Measurements from ENCODE around the gene PDZK1IP1.

The PDZK1IP1 gene

GRCh38 chr1:47181095-47181954 is 8.5 kb downstream of the PDZK1IP1 start:
- H3F3A ChIP-seq (ENCODE audit: low read depth): no peaks in the 10 kb centered on the region
- TF ChIP-seq EZH2phosphoT487 (IDR thresholded peaks at IDR 0.05; ENCODE audit: borderline replicate concordance) (no peak), CTCF (conservative IDR thresholded peaks at IDR 0.05; ENCODE audit: low read length) (no peak)
- H3K9ac ChIP-seq (ENCODE audit: low read depth, low read length, poor library complexity, severe bottlenecking): no peak overlapping the region
- no peaks in the 10 kb centered on the region for H3K36me3 ChIP-seq (ENCODE audit: insufficient read depth, low read length)
- H3K27me3 ChIP-seq (ENCODE audit: insufficient read depth, low read length, poor library complexity, severe bottlenecking): no peaks in the 10 kb centered on the region
- no peak overlapping the region for H3K4me3 ChIP-seq (ENCODE audit: low read length, poor library complexity, severe bottlenecking)
- H3K4me1 ChIP-seq (ENCODE audit: insufficient read depth, low read length, poor library complexity, severe bottlenecking): peaks cover 12% of the 10 kb centered on the region
- no peaks in the 10 kb centered on the region for H3K9me3 ChIP-seq (ENCODE audit: insufficient read depth, low read depth, low read length)
- no peaks in the 10 kb centered on the region for H3K9me2 ChIP-seq (replicated peaks; ENCODE audit: low read depth, low read length)
- no peaks in the 10 kb centered on the region for H3K79me2 ChIP-seq (ENCODE audit: insufficient read depth, low read length)
- H2AFZ ChIP-seq (ENCODE audit: low read length): no peak overlapping the region
- H4K20me1 ChIP-seq (ENCODE audit: insufficient read depth, low read length, poor library complexity, severe bottlenecking): no peaks in the 10 kb centered on the region
- H3K4me2 ChIP-seq (ENCODE audit: low read depth, low read length, poor library complexity, severe bottlenecking): no peak overlapping the region

GRCh38 chr1:47180603-47181094 is 9.2 kb downstream of the PDZK1IP1 start:
- Histone ChIP-seq H3K9ac (ENCODE audit: low read depth, low read length, poor library complexity, severe bottlenecking) (no peak overlapping the region), H3K4me2 (ENCODE audit: low read depth, low read length, poor library complexity, severe bottlenecking) (no peak overlapping the region), H3K9me2 (replicated peaks; ENCODE audit: low read depth, low read length) (no peaks in the 10 kb centered on the region), H2AFZ (ENCODE audit: low read length) (no peak overlapping the region), H3K27me3 (ENCODE audit: insufficient read depth, low read length, poor library complexity, severe bottlenecking) (no peaks in the 10 kb centered on the region), H4K20me1 (ENCODE audit: insufficient read depth, low read length, poor library complexity, severe bottlenecking) (no peaks in the 10 kb centered on the region), H3K4me3 (ENCODE audit: low read length, poor library complexity, severe bottlenecking) (no peak overlapping the region), H3K4me1 (ENCODE audit: insufficient read depth, low read length, poor library complexity, severe bottlenecking) (peaks cover 12% of the 10 kb centered on the region), H3K36me3 (ENCODE audit: insufficient read depth, low read length) (no peaks in the 10 kb centered on the region), H3K79me2 (ENCODE audit: insufficient read depth, low read length) (no peaks in the 10 kb centered on the region), H3F3A (ENCODE audit: low read depth) (no peaks in the 10 kb centered on the region), H3K9me3 (ENCODE audit: insufficient read depth, low read depth, low read length) (no peaks in the 10 kb centered on the region)
- no peak for TF ChIP-seq CTCF (conservative IDR thresholded peaks at IDR 0.05; ENCODE audit: low read length)
- TF ChIP-seq EZH2phosphoT487 (IDR thresholded peaks at IDR 0.05; ENCODE audit: borderline replicate concordance): no peak

GRCh38 chr1:47179988-47180563 is 9.8 kb downstream of the PDZK1IP1 start:
- no peaks in the 10 kb centered on the region for H3K9me3 ChIP-seq (ENCODE audit: insufficient read depth, low read depth, low read length)
- H3K9ac ChIP-seq (ENCODE audit: low read depth, low read length, poor library complexity, severe bottlenecking): peak overlapping the region; percentile 75
- no peaks in the 10 kb centered on the region for H3K79me2 ChIP-seq (ENCODE audit: insufficient read depth, low read length)
- no peaks in the 10 kb centered on the region for H3K9me2 ChIP-seq (replicated peaks; ENCODE audit: low read depth, low read length)
- no peaks in the 10 kb centered on the region for H3F3A ChIP-seq (ENCODE audit: low read depth)
- no peaks in the 10 kb centered on the region for H3K36me3 ChIP-seq (ENCODE audit: insufficient read depth, low read length)
- no peaks in the 10 kb centered on the region for H4K20me1 ChIP-seq (ENCODE audit: insufficient read depth, low read length, poor library complexity, severe bottlenecking)
- H3K4me2 ChIP-seq (ENCODE audit: low read depth, low read length, poor library complexity, severe bottlenecking): peak overlapping the region; percentile 93
- peak overlapping the region; percentile 75 for H3K4me3 ChIP-seq (ENCODE audit: low read length, poor library complexity, severe bottlenecking)
- H3K4me1 ChIP-seq (ENCODE audit: insufficient read depth, low read length, poor library complexity, severe bottlenecking): peaks cover 12% of the 10 kb centered on the region
- no peaks in the 10 kb centered on the region for H3K27me3 ChIP-seq (ENCODE audit: insufficient read depth, low read length, poor library complexity, severe bottlenecking)
- no peak for TF ChIP-seq CTCF (conservative IDR thresholded peaks at IDR 0.05; ENCODE audit: low read length)
- TF ChIP-seq EZH2phosphoT487 (IDR thresholded peaks at IDR 0.05; ENCODE audit: borderline replicate concordance): no peak
- no peak overlapping the region for H2AFZ ChIP-seq (ENCODE audit: low read length)
